Dendritic cell treated with granulocyte-macrophage colony-stimulating factor and Interleukin-4, amounts not matched to agents 40 ng/mL and 50 ng/mL, for 4 days (primary cell): ENCODE measurements around the gene ATF2.

ENCODE experiments used
- H3K27ac Mint-ChIP-seq: one replicate; pipeline ENCODE4 v1.8.0; 2022; ENCODE audit warnings: mild to moderate bottlenecking, mixed read lengths
- H3K27me3 Mint-ChIP-seq: one replicate; pipeline ENCODE4 v1.8.0; 2022; ENCODE audit warnings: mild to moderate bottlenecking, mixed read lengths
- H3K36me3 Mint-ChIP-seq: one replicate; pipeline ENCODE4 v1.8.0; 2022; ENCODE audit warnings: low read depth, mixed read lengths
- H3K4me1 Mint-ChIP-seq: one replicate; pipeline ENCODE4 v1.8.0; 2022; ENCODE audit warnings: low read depth, mixed read lengths
- H3K4me3 Mint-ChIP-seq: one replicate; pipeline ENCODE4 v1.8.0; 2022; ENCODE audit warnings: mild to moderate bottlenecking, moderate library complexity, mixed read lengths
- H3K9me3 Mint-ChIP-seq: one replicate; pipeline ENCODE4 v1.8.0; 2022; ENCODE audit warnings: mixed read lengths
- intact Hi-C: fragments of 100-400 bp; cut with micrococcal nuclease; formaldehyde crosslinking; loops from one replicate; pipeline ENCODE4 v1.15.0; 2022

The ATF2 gene

GRCh38 chr2:175048275-175048674, 119.7 kb downstream of the ATF2 start:
- peaks cover 15% of the 10 kb centered on the region for H3K4me1 Mint-ChIP-seq
- no peaks in the 10 kb centered on the region for H3K27me3 Mint-ChIP-seq
- no peak overlapping the region for H3K4me3 Mint-ChIP-seq
- H3K36me3 Mint-ChIP-seq, result peaks cover 11% of the 10 kb centered on the region
- no peak overlapping the region for H3K27ac Mint-ChIP-seq
- intact Hi-C loops, result no loop called here
- no peaks in the 10 kb centered on the region for H3K9me3 Mint-ChIP-seq

GRCh38 chr2:175039490-175039889, 128.5 kb downstream of the ATF2 start:
- intact Hi-C loops, result no loop called here
- H3K36me3 Mint-ChIP-seq, result no peaks in the 10 kb centered on the region

DNA sequence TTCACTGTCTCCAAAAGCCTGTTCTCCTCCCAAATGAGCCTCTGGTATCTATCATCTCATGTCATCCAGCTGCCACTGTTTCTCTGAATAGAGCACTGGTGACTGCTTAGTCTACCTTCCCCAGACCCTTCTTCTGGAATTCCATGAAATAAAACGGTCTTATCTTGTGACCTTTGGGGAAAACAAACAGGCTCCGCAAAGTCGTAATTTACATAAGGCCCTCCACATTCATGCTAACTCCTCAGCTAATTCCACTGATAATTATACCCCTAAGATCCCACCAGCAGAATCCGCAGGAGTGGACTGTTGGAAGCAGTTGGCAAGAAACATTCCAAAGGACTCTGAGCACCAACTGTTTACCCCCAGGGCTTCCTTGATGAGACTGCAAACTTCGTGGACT, 129.0 kb downstream of the ATF2 start:
- Mint-ChIP-seq H3K27me3 (no peaks in the 10 kb centered on the region), H3K4me1 (peaks cover 24% of the 10 kb centered on the region), H3K27ac (no peak overlapping the region), H3K4me3 (no peak overlapping the region), H3K9me3 (peaks cover 8% of the 10 kb centered on the region), H3K36me3 (no peaks in the 10 kb centered on the region)
- intact Hi-C loops, result no loop called here

More at GRCh38 chr2:175039490-175039889, 128.5 kb downstream of the ATF2 start:
- Mint-ChIP-seq H3K27ac (no peak overlapping the region), H3K4me1 (peaks cover 21% of the 10 kb centered on the region), H3K9me3 (peaks cover 8% of the 10 kb centered on the region), H3K27me3 (no peaks in the 10 kb centered on the region), H3K4me3 (no peak overlapping the region)

GRCh38 chr2:175037941-175038340, 130.1 kb downstream of the ATF2 start:
- Mint-ChIP-seq H3K9me3 (peaks cover 8% of the 10 kb centered on the region), H3K4me1 (peaks cover 27% of the 10 kb centered on the region), H3K36me3 (no peaks in the 10 kb centered on the region), H3K4me3 (no peak overlapping the region), H3K27ac (no peak overlapping the region), H3K27me3 (no peaks in the 10 kb centered on the region)
- intact Hi-C loops, result no loop called here

- H3K9me3 Mint-ChIP-seq, result peaks cover 8% of the 10 kb centered on the region
- no peaks in the 10 kb centered on the region for H3K27me3 Mint-ChIP-seq
- peaks cover 28% of the 10 kb centered on the region for H3K4me1 Mint-ChIP-seq
- H3K27ac Mint-ChIP-seq, result no peak overlapping the region
- intact Hi-C loops, result no loop called here
- no peaks in the 10 kb centered on the region for H3K36me3 Mint-ChIP-seq
- H3K4me3 Mint-ChIP-seq, result no peak overlapping the region
These were observed 131.4 kb downstream of the ATF2 start for GRCh38 chr2:175036582-175037018.

GRCh38 chr2:175035806-175036205, 132.2 kb downstream of the ATF2 start:
- Mint-ChIP-seq H3K36me3 (no peaks in the 10 kb centered on the region), H3K27me3 (no peaks in the 10 kb centered on the region), H3K4me1 (peaks cover 33% of the 10 kb centered on the region), H3K4me3 (no peak overlapping the region), H3K27ac (no peak overlapping the region), H3K9me3 (peaks cover 8% of the 10 kb centered on the region)
- intact Hi-C loops, result no loop called here

DNA sequence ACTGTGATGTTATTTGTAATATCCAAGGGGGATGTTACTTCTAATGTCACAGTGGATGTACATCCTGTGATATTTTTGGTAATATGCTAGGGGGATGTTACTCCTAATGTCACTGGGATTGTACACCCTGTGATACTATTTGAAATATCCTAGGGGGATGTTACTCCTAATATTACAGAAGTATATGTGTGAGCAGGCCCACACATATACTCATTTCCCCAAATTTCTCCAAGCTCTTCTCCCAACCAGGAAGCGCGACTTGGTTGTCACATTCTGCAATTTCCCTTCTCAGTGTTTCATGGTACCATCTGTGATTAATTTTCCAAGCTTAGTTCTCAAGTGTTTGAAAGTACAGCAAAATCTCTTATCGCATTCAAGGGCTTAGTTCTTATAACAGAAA, 133.3 kb downstream of the ATF2 start:
- no peaks in the 10 kb centered on the region for H3K9me3 Mint-ChIP-seq
- H3K27me3 Mint-ChIP-seq, result no peaks in the 10 kb centered on the region
- intact Hi-C loops, result no loop called here
- H3K4me3 Mint-ChIP-seq, result no peak overlapping the region
- H3K36me3 Mint-ChIP-seq, result no peaks in the 10 kb centered on the region
- H3K27ac Mint-ChIP-seq, result no peak overlapping the region
- H3K4me1 Mint-ChIP-seq, result peaks cover 37% of the 10 kb centered on the region

- Mint-ChIP-seq H3K4me3 (no peak overlapping the region), H3K4me1 (peaks cover 26% of the 10 kb centered on the region), H3K9me3 (no peaks in the 10 kb centered on the region), H3K27ac (no peak overlapping the region), H3K36me3 (no peaks in the 10 kb centered on the region), H3K27me3 (peaks cover 2% of the 10 kb centered on the region)
- intact Hi-C loops, result no loop called here
These were observed 137.4 kb downstream of the ATF2 start for GRCh38 chr2:175030380-175031271.

DNA sequence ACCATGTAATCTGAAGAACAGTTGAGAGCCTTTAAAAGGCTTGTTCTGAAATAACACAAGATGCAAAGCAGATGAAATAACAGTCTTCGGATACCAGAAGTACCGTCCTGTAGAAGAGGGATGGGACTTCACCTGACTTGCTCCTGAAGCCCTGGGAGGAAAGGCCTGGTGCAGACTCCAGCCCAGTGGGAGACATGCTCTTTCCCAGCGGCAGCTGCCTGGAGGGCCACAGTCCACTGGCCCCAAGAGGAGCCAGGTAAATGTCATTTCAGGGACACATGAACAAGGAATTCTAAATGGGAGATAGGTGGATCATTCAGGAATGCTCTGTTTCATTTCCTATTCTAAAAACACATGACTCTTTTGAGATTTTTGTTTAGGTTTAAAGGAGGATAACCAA, 140.2 kb downstream of the ATF2 start:
- no peak overlapping the region for H3K4me3 Mint-ChIP-seq
- peaks cover 2% of the 10 kb centered on the region for H3K27me3 Mint-ChIP-seq
- H3K36me3 Mint-ChIP-seq, result no peaks in the 10 kb centered on the region
- no peak overlapping the region for H3K27ac Mint-ChIP-seq
- peaks cover 14% of the 10 kb centered on the region for H3K4me1 Mint-ChIP-seq
- intact Hi-C loops, result no loop called here
- no peaks in the 10 kb centered on the region for H3K9me3 Mint-ChIP-seq

DNA sequence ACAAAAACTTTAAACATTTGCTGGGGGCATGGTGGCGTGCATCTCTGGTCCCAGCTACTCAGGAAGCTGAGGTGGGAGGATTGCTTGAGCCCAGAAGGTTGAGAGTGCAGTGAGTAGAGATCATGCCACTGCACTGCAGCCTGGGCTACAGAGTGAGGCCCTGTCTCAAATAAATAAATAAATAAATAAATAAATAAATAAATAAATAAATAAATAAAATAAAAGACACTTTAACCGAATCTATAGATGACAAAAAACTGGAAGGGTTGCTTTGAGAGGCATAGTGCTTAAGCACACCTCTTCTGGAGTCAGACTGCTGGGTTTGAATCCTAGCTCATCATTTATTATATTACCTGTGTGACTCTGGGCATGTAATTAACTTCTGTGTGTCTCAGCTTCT, 141.6 kb downstream of the ATF2 start:
- H3K36me3 Mint-ChIP-seq, result no peaks in the 10 kb centered on the region
- H3K9me3 Mint-ChIP-seq, result no peaks in the 10 kb centered on the region
- intact Hi-C loops, result no loop called here
- peaks cover 14% of the 10 kb centered on the region for H3K4me1 Mint-ChIP-seq
- H3K4me3 Mint-ChIP-seq, result no peak overlapping the region
- H3K27me3 Mint-ChIP-seq, result peaks cover 2% of the 10 kb centered on the region
- no peak overlapping the region for H3K27ac Mint-ChIP-seq

GRCh38 chr2:175025946-175026345, 142.1 kb downstream of the ATF2 start:
- H3K27ac Mint-ChIP-seq, result no peak overlapping the region
- H3K36me3 Mint-ChIP-seq, result no peaks in the 10 kb centered on the region
- peaks cover 11% of the 10 kb centered on the region for H3K4me1 Mint-ChIP-seq

DNA sequence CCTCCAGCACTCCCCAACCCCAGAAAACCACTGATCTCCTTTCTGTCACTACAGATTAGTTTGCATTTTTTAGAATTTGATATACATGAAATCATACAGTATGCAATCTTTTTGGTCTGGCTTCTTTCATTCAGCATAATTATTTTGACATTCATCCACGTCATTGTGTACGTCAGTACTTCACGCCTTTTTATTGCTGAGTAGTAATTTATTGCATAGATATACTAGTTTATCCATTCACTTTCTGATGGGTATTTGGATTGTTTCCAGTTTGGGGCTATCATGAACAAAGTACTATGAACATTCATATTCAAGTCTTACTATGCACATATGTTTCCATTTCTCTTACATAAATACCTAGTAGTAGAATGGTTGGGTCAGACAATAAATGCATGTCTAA, 142.8 kb downstream of the ATF2 start:
- H3K27me3 Mint-ChIP-seq, result peaks cover 7% of the 10 kb centered on the region
- intact Hi-C loops, result no loop called here
- H3K36me3 Mint-ChIP-seq, result no peaks in the 10 kb centered on the region
- no peak overlapping the region for H3K27ac Mint-ChIP-seq
- H3K9me3 Mint-ChIP-seq, result no peaks in the 10 kb centered on the region
- H3K4me1 Mint-ChIP-seq, result peaks cover 6% of the 10 kb centered on the region
- no peak overlapping the region for H3K4me3 Mint-ChIP-seq

More at GRCh38 chr2:175025946-175026345, 142.1 kb downstream of the ATF2 start:
- intact Hi-C loops, result no loop called here
- peaks cover 7% of the 10 kb centered on the region for H3K27me3 Mint-ChIP-seq
- H3K9me3 Mint-ChIP-seq, result no peaks in the 10 kb centered on the region
- no peak overlapping the region for H3K4me3 Mint-ChIP-seq

GRCh38 chr2:175022923-175023322, 145.1 kb downstream of the ATF2 start:
- intact Hi-C loops, result no loop called here
- H3K9me3 Mint-ChIP-seq, result no peaks in the 10 kb centered on the region
- H3K27me3 Mint-ChIP-seq, result peaks cover 7% of the 10 kb centered on the region
- H3K4me3 Mint-ChIP-seq, result no peak overlapping the region
- H3K27ac Mint-ChIP-seq, result no peak overlapping the region
- H3K4me1 Mint-ChIP-seq, result peaks cover 6% of the 10 kb centered on the region
- no peaks in the 10 kb centered on the region for H3K36me3 Mint-ChIP-seq
